ENCODE results near the gene DLK1. TPM values are rescaled to one million over a fixed set of nuclear protein-coding genes. Genes with fewer than 3 reads are reported as not detected.
A peak's percentile ranks its signal among the peaks of the same experiment; 100 is the strongest.

Gene DLK1
- total RNA-seq, 6 experiments from 2014 or later = 1.7 to 13.4 (median 3.8) TPM; not detected in 3

GRCh38 chr14:100767788-100768536, 41.3 kb downstream of the DLK1 start:
- Histone ChIP-seq H3K27me3 (no peaks in the 10 kb centered on the region), H3K4me1 (no peaks in the 10 kb centered on the region), H3K4me3 (no peak overlapping the region), H3K36me3 (no peaks in the 10 kb centered on the region), H3K27ac (no peak overlapping the region), H3K9me3 (no peaks in the 10 kb centered on the region)
- no peak for ATAC-seq
- peak in 2 of 3 donors; percentile 22 to 30 for DNase-seq
- WGBS (ENCODE audit: insufficient coverage, low coverage, low lambda C conversion rate, missing lambda C conversion rate) = 74% methylated on average over 4 of the region's 14 CpGs
- intact Hi-C loops (cut with DNase I) = no loop called here
- TF ChIP-seq POLR2A (IDR thresholded peaks at IDR 0.05) = no peak
- no peak for TF ChIP-seq CTCF (IDR thresholded peaks at IDR 0.05)

GRCh38 chr14:100769035-100769939, 42.6 kb downstream of the DLK1 start:
- Histone ChIP-seq H3K27me3 (no peaks in the 10 kb centered on the region), H3K4me3 (no peak overlapping the region), H3K4me1 (no peaks in the 10 kb centered on the region), H3K36me3 (no peaks in the 10 kb centered on the region), H3K9me3 (no peaks in the 10 kb centered on the region), H3K27ac (no peak overlapping the region)
- ATAC-seq (no peak), DNase-seq (peak in 1 of 3 donors; percentile 47)
- TF ChIP-seq CTCF (IDR thresholded peaks at IDR 0.05) (no peak), POLR2A (IDR thresholded peaks at IDR 0.05) (no peak)
- WGBS (ENCODE audit: insufficient coverage, low coverage, low lambda C conversion rate, missing lambda C conversion rate) = 45% methylated on average over 14 of the region's 32 CpGs
- intact Hi-C loops (cut with DNase I) = no loop called here

- no peak for ATAC-seq
- WGBS (ENCODE audit: insufficient coverage, low coverage, low lambda C conversion rate, missing lambda C conversion rate) = 58% methylated on average over 4 of the region's 4 CpGs
- intact Hi-C loops (cut with DNase I) = no loop called here
These were observed 43.4 kb downstream of the DLK1 start for GRCh38 chr14:100770046-100770445.

GRCh38 chr14:100770605-100771120, 44.0 kb downstream of the DLK1 start:
- 80% methylated on average over 1 of the region's 5 CpGs for WGBS (ENCODE audit: insufficient coverage, low coverage, low lambda C conversion rate, missing lambda C conversion rate)
- DNase-seq = peak in 1 of 3 donors; percentile 39

More at GRCh38 chr14:100770046-100770445, 43.4 kb downstream of the DLK1 start:
- TF ChIP-seq POLR2A (IDR thresholded peaks at IDR 0.05) = no peak
- no peak for TF ChIP-seq CTCF (IDR thresholded peaks at IDR 0.05)
- Histone ChIP-seq H3K36me3 (no peaks in the 10 kb centered on the region), H3K4me3 (no peak overlapping the region), H3K27me3 (no peaks in the 10 kb centered on the region), H3K9me3 (no peaks in the 10 kb centered on the region), H3K4me1 (no peaks in the 10 kb centered on the region), H3K27ac (no peak overlapping the region)
- DNase-seq = no peak

More at GRCh38 chr14:100770605-100771120, 44.0 kb downstream of the DLK1 start:
- no peak overlapping the region for H3K27ac ChIP-seq
- H3K4me1 ChIP-seq = no peaks in the 10 kb centered on the region
- intact Hi-C loops (cut with DNase I) = no loop called here
- no peaks in the 10 kb centered on the region for H3K9me3 ChIP-seq
- TF ChIP-seq CTCF (IDR thresholded peaks at IDR 0.05) = no peak
- no peak for TF ChIP-seq POLR2A (IDR thresholded peaks at IDR 0.05)
- H3K36me3 ChIP-seq = no peaks in the 10 kb centered on the region
- H3K4me3 ChIP-seq = no peak overlapping the region
- H3K27me3 ChIP-seq = no peaks in the 10 kb centered on the region
- ATAC-seq = no peak
